Pancreas (tissue), 10 donors: Measurements from ENCODE around the gene RBM41. TPM values are rescaled to one million over a fixed set of nuclear protein-coding genes. Genes with fewer than 3 reads are reported as not detected.

Experiments used
- ATAC-seq, 4 donors: fragments of 200-7000 bp; cut with Tn5 transposase; one replicate each; pipeline versions ENCODE4 v1.8.0 to v1.9.1; 2020; ENCODE audit warnings: mild to moderate bottlenecking in 4 of 4, moderate library complexity in 4 of 4
- DNase-seq, 6 donors: peaks; one replicate each; pipeline ENCODE4 v3.0.0-alpha.2; 2020
- FAIRE-seq: peaks from 2 replicates; lab custom pipeline; 2012; peaks lifted over from hg19 to GRCh38; lab: Jason Lieb, UNC
- H3K27ac ChIP-seq, 4 donors: fragments of 200-600 bp; sonication (generic); 1 replicate in 3 of 4; 2 replicates in 1 of 4; pipeline versions ENCODE4 v1.5.0 to v1.8.0; 2020
- H3K27me3 ChIP-seq, 4 donors: fragments of 200-600 bp; one replicate each; pipeline ENCODE4 v1.8.0; 2021
- H3K36me3 ChIP-seq, 3 donors: fragments of 200-600 bp; sonication (generic) in 1 of 3; one replicate each; pipeline versions ENCODE4 v1.5.0 to v1.8.0; 2020 to 2021
- H3K4me1 ChIP-seq, 3 donors: fragments of 200-600 bp; one replicate each; pipeline ENCODE4 v1.8.0; 2021
- H3K4me3 ChIP-seq, 4 donors: fragments of 200-600 bp; sonication (generic) in 2 of 4; one replicate each; pipeline versions ENCODE4 v1.5.0 to v1.8.0; 2020 to 2021
- H3K9me3 ChIP-seq, 4 donors: fragments of 200-600 bp; one replicate each; pipeline ENCODE4 v1.8.0; 2021
- WGBS, 2 donors: extraction: QIAGEN DNeasy Blood & Tissue Kit; methylation state at CpG; one replicate each; pipeline ENCODE4 v1.1.7; 2013; 5-methylcytosine and 5-hydroxymethylcytosine counted together
- intact Hi-C, 3 donors: fragments of 100-400 bp; cut with DNase I; formaldehyde crosslinking; loops; one replicate each; pipeline versions ENCODE4 v1.11.1 to v1.14.2; 2022
- polyA plus RNA-seq, 2 donors: library from polyadenylated mRNA; stranded (reverse); fragments of 200-250 nt; gene quantifications; one replicate each; pipeline ENCODE4 v1.2.3, GENCODE V29; 2013
- total RNA-seq, 6 donors: library from RNA; stranded (reverse); fragmentation: NEBNext Ultra II Directional in 4 of 6; extraction: Animal tissue kit (Norgen Biotek cat#: 25700) in 4 of 6; gene quantifications; one replicate each; pipeline versions ENCODE4 v1.2.1 to v1.2.4, GENCODE V29; 2021 to 2023
- TF ChIP-seq, protein P1 (sequence below), 4 donors: fragments of 200-600 bp; sonication (generic) in 3 of 4; IDR thresholded peaks; one replicate each; pipeline versions ENCODE4 v1.5.0 to v1.8.0; 2021; ENCODE audit warnings: antibody characterized with exemption in 4 of 4
- donor health status: healthy with polysubstance abuse.
- donor health status: DM: no; HTN: no; CAD: no; lungs with moderate emphysema.
- donor health status: DM: no; HTN: no; CAD: no.
- donor health status: control.
- donor health status: control.
- donor health status: Bipolar disorder and iron deficiency.
- donor health status: DM: yes; HTN: yes; CAD: no.
- donor health status: DM: no; HTN: no; CAD: no.
- donor health status: DM: no; HTN: no; CAD: no.
- donor health status: DM: yes; HTN: yes; CAD: no.

RBM41 gene
- total and polyA plus RNA-seq, 8 donors: 3.7 to 11.7 (median 6.7) TPM

- no peak for FAIRE-seq
- no peak overlapping the region for H3K4me3 ChIP-seq
These were observed 36.4 kb upstream of the RBM41 start for GRCh38 chrX:107154787-107155620.

DNA sequence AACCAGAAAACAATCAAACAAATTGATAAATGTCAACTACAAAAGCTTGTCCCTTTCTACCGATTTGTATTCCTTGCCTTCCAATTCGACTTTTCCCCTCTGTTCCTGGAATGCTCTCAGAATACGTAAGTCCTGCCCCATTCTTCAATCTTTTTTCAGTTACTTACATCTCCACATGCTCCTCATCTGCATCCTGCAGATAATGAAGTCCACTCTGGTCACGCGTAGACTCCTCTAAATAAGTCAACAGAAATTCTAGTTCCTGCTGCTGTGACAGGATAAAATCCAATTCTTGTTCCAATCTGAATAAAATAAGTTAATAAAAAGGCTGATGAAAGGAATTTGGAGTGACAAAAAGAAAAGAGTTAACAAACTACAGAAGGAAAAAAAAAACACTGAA, 34.4 kb upstream of the RBM41 start:
- Histone ChIP-seq H3K36me3 (no peaks in the 10 kb centered on the region), H3K4me1 (no peaks in the 10 kb centered on the region), H3K9me3 (no peaks in the 10 kb centered on the region), H3K27me3 (no peaks in the 10 kb centered on the region), H3K4me3 (no peak overlapping the region), H3K27ac (no peak overlapping the region)
- intact Hi-C loops: no loop called here
- WGBS, 2 donors: 68 to 90% methylated on average over 5 of the region's 5 CpGs
- FAIRE-seq (peak; percentile 72), ATAC-seq (no peak), DNase-seq (no peak)
- TF ChIP-seq, protein P1, sequence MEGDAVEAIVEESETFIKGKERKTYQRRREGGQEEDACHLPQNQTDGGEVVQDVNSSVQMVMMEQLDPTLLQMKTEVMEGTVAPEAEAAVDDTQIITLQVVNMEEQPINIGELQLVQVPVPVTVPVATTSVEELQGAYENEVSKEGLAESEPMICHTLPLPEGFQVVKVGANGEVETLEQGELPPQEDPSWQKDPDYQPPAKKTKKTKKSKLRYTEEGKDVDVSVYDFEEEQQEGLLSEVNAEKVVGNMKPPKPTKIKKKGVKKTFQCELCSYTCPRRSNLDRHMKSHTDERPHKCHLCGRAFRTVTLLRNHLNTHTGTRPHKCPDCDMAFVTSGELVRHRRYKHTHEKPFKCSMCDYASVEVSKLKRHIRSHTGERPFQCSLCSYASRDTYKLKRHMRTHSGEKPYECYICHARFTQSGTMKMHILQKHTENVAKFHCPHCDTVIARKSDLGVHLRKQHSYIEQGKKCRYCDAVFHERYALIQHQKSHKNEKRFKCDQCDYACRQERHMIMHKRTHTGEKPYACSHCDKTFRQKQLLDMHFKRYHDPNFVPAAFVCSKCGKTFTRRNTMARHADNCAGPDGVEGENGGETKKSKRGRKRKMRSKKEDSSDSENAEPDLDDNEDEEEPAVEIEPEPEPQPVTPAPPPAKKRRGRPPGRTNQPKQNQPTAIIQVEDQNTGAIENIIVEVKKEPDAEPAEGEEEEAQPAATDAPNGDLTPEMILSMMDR (IDR thresholded peaks at IDR 0.05): no peak

More at GRCh38 chrX:107154787-107155620, 36.4 kb upstream of the RBM41 start:
- TF ChIP-seq, protein P1 (IDR thresholded peaks at IDR 0.05): no peak
- 70 to 91% methylated on average over 6 of the region's 6 CpGs for WGBS, 2 donors
- no peaks in the 10 kb centered on the region for H3K36me3 ChIP-seq
- ATAC-seq (peak in 3 of 4 donors; percentile 9 to 31 (median 14)), DNase-seq (no peak)
- H3K27me3 ChIP-seq: no peaks in the 10 kb centered on the region
- no peaks in the 10 kb centered on the region for H3K4me1 ChIP-seq
- intact Hi-C loops: no loop called here
- H3K9me3 ChIP-seq: no peaks in the 10 kb centered on the region
- H3K27ac ChIP-seq: no peak overlapping the region

GRCh38 chrX:107146670-107147069, 28.0 kb upstream of the RBM41 start:
- ATAC-seq (no peak), DNase-seq (no peak), FAIRE-seq (no peak)
- intact Hi-C loops: no loop called here
- TF ChIP-seq, protein P1 (IDR thresholded peaks at IDR 0.05): no peak
- Histone ChIP-seq H3K9me3 (no peaks in the 10 kb centered on the region), H3K27ac (no peak overlapping the region), H3K4me3 (no peak overlapping the region), H3K27me3 (peaks cover 0 to 4% (median 0%) of the 10 kb centered on the region in 4 donors), H3K36me3 (no peaks in the 10 kb centered on the region), H3K4me1 (no peaks in the 10 kb centered on the region)

DNA sequence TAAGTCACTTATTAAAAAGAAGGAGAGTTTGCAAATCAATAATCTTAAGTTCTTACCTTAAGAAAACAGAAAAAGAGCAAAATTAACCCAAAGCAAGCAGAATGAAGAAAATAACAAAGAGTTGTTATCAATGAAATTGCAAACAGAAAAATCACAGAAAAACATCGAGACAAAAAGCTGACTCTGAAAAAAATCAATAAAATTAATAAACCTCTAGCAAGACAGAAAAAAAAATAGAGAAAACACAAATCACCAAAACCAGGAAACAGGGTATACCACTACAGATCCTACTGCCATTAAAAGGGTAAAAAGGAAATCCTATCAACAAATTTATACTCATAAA, 17.3 kb upstream of the RBM41 start:
- Histone ChIP-seq H3K9me3 (no peaks in the 10 kb centered on the region), H3K27me3 (peaks cover 0 to 7% (median 0%) of the 10 kb centered on the region in 4 donors), H3K27ac (no peak overlapping the region), H3K4me3 (no peak overlapping the region), H3K4me1 (no peaks in the 10 kb centered on the region), H3K36me3 (no peaks in the 10 kb centered on the region)
- no peak for FAIRE-seq
- intact Hi-C loops: no loop called here
- DNase-seq: no peak
- WGBS, 2 donors: 30 to 32% methylated on average over 1 of the region's 1 CpG
- TF ChIP-seq, protein P1 (IDR thresholded peaks at IDR 0.05): no peak
- no peak for ATAC-seq
